GM19397 (cell line): ENCODE results near the gene LAPTM5.
A peak's percentile ranks its signal among the peaks of the same experiment; 100 is the strongest.

Experiments used
- ATAC-seq: cut with Tn5 transposase; IDR thresholded peaks from one replicate; pipeline ENCODE4 v1.9.1; 2021; ENCODE audit warnings: mild to moderate bottlenecking, moderate library complexity; ENCODE audit not compliant: unreplicated experiment

Gene LAPTM5

DNA sequence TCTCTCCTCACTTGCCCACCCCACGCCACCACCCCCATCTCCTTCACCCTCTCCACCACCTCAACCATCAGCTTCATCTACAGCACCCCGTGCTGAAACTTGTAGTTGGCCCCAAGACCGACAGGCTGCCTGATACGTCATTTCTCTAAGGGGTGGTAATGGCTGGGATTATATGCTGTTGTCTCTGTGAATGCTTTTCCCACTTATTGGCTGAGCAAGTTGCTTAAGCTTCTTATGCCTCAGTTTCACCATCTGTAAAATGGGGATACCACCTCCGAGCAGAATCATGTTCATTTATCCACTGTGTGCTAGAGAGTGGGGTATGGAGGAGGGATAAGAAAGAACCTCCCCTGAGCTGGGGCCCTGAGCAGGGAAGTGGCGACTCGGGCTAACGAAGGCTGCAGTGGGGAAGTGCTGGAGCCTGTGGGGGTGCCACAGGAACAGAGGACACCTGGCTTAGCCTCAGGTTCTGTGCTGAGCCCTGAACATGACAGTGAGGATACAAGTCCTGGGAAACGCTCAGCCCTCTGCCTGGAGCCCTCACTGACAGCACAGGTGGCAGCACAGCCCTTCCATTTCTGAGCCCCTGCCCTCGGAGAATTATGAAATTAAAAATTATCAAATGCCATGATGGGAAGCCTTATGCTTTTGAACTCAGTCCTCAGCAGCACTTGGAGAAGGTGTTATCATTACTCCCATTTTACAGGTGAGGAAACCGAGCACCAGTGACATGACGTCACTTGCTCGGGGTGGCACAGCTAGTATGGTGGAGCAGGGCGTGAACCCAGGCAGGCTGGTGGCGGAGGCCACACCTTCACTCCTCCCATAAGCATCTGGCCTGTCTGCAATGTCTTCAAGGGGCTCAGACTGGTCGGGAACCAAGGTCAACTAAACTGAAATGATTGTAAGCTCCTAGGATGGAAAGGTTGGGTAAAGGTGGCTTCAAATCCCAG, 37.0 kb downstream of the LAPTM5 start:
- ATAC-seq = no peak

DNA sequence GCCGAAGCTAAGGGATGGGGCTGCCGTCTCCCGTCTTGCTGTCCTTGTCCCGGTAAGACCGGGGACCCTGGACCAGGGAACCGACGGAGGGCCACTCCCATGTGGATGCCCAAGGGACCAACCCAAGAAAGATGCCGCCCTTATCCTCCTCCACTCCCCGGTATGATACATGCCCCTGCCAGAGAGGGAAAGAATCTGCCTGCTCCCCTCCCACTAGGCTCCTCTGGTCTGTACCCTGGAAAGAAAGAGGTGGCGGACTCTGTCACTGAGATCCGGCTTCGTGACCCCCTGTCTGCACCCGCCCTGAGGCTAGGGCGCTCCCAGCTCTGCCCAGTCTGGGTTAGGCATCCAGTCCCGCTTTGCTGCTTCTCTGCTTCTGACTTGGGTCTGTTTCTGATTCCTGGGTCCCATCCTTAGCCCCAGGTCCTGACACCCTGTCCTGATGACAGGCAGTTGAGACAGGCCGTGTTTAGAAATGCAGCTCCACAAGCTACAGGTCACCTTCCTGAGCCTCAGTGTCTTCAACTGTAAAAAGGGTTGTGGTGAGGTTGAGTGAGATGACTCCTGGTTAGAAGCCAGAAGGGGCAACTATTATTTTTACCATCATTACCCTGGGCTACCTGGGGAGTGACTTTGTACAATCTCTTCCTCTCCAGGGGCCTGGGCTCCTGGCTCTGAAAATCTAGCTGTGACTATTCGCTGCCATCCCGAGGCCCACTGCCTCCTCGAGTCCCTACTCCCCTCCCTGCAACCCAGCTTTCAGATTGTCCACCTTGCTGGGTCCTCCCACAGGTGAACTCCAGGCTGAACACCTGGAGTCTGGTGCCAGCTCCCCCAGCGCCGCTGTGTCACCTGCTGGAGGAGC, 37.9 kb downstream of the LAPTM5 start:
- ATAC-seq = no peak

DNA sequence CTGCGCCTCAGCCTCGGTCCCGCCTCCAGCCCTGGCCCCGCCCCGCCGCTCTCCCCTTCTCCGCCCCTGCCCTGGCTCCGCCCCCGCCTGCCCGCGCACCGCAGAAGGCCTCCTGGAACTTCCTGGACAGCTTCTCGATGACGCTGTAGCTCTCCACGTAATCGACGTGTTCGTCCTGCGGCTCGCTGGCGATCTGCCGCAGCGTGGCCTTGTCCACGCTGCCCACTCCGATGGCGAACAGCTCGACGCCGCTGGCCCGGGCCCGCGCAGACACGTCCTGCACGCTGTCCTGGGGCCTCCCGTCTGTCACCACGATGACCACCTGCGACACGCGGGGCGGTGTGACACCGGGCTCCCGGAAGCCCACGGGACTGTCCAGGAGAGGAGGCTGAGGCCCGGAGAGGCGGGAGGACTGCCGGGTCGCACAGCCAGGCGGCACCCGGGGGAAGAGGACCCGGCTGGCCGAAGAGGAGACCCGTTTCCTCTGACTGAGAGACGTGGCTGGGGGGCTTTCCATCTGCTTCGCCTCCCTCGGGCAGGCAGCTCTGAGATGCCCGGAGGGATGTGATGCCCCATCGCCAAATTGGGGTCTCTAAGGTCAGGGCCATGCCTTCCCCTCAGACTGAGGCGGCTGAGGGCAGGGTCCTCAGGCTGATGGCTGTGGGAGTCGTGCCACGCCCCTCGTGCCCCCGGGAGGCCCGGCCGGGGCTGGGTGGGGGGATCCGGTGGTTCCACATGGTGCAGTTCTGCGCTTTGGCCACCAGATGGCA, 38.8 kb downstream of the LAPTM5 start:
- peak; percentile 50 for ATAC-seq

DNA sequence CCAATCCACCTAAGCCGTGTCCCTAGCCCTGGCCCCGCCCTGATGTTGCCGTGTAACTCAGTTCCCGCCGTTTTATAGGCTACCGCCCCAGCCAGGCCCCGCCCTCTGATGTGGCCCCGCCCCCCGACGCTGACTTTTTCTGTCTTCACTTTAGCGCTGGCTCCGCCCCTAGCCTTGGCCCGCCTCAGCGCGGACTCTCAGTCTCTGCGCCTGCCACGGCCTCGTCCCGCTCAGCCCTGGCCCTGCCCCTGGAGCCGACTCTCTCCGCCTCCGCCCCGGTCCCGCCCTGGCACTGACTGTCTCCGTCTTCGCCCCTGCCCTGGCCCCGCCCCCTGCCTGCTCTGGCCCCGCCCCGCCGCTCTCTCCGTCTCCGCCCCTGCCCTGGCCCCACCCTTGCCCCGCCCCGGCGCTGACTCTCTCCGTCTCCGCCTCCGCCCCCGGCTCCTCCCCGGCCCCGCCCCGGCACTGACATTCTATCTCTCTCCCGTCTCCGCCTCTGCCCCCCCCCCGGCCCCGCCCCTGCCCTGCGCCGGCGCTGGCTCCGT, 39.4 kb downstream of the LAPTM5 start:
- ATAC-seq = peak; percentile 87

DNA sequence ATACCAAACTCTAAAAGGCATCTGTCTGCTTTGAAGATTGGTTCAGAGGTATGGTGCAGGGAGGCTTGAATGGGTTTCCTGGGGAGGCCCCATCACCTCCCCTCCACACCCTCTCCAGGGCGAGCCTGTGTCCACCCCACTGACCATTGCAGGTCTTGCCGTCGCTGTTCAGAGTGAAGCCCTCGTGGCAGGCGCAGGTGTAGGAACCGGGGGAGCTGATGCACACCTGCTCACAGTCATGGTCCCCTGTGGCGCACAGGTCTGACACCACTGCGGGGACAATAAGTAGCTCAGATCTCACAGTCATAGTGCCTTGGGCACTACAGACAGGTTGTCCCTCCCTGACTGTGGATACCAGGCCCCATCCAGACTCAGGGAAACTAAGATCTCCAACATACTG, 40.9 kb downstream of the LAPTM5 start:
- no peak for ATAC-seq

DNA sequence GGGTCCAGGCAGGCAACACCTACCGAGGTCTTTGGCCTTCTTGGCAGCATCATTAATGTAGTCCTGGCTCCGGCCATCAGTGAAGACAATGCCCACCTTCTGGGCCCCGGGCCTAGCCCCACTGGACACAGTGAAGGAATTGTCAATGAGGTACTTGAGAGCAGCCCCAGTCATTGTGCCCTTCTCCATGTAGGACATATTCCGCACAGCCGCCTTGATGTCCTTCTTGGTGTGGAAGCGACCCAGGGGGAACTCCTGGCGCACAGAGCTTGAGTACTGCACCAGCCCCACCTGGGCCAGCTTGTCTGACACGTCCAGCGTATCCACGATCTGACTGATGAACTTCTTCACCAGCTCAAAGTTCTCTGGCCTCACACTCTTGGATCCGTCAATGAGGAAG, 41.7 kb downstream of the LAPTM5 start:
- ATAC-seq = no peak

DNA sequence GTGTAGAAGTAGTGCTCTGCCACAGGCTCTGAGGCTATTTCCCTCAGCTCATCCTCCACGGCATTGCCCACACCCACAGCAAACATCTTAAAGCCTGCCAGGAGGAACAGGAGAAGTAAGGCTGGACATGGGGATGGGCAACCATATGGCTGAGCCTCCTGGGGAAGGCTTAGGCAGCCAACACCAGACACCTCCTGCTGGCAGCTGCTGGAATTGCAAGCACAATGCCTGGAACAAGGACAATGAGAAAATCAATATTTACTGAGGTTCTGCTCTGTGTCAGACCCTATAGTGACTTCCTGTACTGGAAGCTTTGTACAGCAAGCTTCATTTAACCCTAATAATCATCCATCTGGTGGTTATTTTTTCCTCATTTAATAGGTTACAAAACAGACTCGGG, 42.4 kb downstream of the LAPTM5 start:
- no peak for ATAC-seq

DNA sequence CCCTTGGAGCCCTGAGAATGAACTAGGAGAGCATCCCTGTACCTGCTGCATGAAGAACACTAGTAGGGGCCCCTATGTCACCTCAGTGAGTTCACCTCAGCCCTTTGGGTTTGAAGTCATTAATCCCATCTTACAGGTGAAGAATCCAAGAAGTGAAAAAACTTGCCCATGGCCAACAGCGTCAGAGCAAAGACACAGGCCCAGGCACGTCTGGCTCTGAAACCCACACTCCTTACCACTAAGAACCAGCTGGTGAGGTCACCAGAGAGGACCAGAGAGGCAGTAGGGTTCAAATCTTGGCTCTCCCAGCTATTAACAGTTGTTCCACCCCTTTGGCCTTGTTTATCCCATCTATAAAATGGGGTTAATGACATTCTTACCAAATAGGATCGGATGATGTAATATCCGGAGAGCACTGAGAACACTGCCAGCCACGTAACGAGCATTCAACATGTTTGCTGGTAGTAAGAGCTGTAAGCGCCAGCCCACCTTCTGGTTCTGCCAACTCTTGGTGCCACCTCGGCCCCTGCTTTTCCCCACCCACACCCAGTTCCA, 43.0 kb downstream of the LAPTM5 start:
- ATAC-seq = no peak

DNA sequence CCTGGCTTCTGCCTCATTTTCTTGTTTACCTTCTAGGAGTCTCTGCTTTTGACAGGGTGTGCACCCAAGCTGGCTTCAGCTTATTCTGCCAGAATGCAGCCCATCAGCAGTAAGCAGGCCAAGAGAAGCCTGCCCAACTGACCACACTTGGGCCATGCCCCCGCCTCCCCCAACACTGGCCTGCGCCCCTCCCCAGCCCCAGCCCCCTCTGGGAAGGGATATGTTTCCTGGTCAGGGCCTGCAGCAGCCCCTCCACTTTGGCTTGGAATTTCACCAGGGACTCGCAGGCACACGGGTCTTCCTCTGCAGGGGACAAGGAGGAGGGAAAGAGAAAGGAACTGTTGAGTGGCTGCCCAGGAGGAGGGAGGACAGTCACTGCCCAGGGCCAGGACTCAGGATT, 43.5 kb downstream of the LAPTM5 start:
- no peak for ATAC-seq

DNA sequence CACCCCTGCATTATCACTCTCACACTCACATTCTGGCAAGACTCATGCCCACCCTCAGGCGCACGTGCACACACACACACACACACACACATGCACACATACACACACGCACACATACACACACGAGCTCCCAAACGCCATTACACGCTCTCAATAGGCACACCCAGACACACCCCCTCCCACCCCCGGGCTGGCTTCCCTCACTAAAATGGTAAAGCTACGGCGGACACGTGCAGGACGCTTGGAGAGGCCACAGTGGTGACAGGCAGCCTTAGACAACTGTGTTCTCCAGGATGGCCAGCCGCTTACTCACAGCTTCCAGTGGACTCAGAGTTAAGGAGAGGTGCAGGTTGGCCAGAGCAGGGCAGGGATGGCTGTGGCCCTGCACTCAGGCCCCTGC, 44.3 kb downstream of the LAPTM5 start:
- no peak for ATAC-seq

DNA sequence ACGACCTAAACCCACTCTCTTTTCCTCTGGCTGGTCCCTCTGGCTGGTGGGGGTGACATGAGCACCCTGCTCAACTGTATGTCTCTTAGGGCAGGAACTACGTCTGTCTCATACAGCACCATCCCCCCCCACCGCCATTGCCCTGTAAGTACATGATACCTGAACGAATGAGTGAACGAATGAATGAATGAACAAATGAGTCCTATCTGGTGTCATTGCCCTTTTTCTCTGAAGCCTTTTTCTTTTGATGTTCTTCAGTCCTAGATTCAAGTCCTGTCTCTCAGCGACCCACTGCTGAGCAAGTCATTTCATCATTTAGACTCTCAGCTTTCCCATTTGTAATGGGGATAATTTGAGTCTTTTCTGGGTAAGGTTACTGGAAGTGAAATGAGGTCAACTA, 45.0 kb downstream of the LAPTM5 start:
- no peak for ATAC-seq

DNA sequence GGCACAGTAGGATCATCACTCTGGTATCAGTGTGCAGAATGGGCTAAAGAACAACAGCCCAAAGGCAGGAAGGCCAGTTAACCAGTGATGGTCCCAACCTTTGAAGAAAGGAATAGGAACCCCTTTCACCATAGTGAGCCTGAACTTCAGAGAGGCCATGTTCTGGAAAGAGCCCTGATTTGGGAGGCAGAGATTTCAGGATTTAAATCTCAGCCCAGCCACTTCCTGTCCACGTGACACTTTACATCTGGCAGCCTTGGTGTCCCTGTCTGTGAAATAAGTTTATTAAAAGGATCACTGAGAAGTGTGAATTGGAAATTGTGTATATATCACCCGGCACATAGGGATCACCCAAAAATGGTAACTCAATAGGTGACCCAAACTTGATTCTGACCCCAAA, 47.2 kb downstream of the LAPTM5 start:
- ATAC-seq = no peak

DNA sequence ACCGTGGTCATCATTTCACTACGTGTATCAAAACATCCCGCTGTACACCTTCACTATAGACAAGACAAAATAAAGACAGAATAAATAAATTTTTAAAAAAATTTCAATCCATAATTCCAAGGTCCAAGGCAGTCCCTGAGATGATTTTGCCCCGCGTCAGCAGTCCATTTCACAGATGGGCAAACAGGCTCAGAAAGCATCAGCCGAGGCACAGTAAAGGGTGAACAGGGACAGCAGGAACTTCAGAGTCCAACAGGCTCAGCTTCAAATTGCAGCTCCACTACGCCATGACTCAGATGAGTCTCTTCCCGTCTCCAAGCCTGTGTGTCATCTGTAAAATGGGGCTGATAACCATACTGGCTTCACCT, 49.2 kb downstream of the LAPTM5 start:
- ATAC-seq = no peak

DNA sequence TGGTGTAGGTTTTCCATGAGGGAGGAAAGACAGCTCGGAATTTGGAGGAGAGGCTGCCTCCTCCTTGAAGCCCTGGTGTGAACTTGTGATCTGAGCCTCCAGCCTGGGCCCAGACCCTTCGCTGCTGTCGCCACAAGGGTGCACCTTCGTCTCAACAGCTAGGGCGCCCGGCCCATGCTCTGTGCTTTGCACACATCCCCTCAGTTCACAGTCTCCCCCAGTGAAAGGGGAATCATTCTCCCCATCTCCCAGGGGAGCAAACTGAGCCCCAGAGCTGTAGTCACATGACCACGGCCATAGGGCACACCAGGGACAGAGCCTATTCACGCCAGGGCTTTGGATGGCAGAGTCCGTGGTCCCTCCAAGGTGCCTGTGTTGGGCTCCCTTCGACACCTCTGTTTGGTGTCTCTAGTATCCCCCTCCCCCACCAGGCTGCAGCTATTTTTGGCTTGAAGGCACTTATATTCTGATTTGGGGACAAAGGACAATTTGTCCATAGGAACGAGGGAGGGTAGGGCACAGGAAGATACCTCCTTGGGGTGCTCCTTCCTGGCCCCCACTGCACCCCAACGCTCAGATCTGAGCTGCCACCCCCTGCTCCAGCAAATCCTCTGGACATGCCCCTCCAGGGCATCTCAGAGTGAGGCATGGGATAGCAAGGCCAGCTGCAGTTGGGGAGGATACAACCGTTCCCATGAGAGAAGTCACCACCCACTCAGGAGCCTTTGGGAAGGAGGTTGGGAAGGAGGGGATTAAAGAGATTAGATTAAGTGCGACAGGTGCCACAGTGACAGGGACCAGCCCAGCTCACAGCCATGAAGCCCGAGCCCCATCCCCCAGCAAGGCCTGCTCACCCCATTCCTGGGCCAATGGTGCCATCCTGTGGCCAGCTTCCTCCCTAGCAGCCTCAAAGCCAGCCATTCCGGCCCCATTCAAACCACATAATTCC, 49.9 kb downstream of the LAPTM5 start:
- ATAC-seq = no peak

DNA sequence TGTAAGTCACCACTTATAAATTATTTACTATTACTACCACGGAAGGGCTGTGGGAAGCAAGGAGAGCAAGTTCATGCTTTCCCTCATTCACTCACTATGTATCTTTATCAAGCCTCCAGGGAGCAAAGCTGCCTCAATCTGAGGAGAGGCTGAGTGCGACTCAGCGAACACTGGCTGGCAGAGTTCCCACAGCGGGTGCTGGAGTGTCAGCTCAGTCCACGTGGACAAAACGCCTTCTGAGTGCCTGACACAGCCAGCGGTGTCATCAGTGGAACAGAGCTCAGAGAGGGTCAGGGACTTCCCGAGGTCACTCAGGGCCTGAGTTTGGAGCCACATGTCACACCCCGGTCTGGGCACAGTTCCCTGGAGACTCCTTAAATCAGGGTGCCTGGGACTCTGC, 51.0 kb downstream of the LAPTM5 start:
- no peak for ATAC-seq

DNA sequence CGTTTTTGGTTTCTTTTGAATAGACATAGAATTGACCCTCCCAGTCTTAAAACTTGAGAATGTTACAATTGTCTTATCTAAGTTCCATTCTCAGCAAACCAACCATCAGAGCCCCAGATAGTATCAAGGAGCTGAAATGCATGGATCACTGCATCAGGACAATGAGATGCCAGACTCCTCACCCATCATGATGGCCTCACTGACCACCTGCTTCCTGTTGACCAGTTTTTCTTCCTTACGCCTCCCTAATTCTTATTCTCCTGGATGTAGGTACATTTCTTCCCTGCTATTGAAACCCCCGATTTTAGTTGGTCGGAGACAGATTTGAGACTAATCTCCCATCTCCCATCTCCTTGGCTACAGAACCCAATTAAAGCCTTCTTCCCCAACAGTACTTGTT, 51.9 kb downstream of the LAPTM5 start:
- ATAC-seq = no peak

DNA sequence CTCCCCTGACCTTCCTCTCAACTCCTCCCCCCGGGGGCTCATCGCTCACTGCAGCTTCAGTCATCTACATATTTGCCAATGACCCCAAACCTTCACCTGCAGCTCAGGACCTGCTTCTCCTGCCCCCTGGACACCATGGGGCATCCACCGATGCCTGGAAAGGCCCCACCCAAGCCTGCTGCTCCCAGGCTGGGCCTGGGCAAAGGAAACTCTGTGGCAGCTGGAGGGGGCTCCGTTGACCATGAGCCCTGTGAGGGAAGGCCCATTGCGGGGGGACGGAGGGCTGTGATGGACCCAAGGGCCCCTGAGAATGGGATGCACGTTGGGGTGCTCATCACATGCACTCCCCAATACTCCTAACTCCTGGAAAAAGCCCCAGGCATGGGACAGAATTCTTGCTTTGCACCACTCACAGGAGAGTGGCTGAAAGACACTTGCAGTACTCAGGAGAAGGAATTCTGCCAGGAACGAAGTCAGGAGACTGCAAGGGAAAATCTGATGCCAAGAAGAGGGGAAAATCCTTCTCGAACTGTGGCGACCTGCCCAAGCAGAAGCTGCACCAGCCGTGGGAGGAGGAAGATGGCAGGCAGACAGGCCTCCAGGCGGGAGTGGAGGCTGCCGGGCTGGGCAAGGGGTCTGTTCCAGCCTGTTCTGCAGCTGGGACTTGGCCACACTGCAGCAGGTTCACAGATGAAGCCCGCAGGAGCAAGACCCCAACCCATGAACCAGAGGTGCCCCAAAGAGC, 52.6 kb downstream of the LAPTM5 start:
- ATAC-seq = no peak

DNA sequence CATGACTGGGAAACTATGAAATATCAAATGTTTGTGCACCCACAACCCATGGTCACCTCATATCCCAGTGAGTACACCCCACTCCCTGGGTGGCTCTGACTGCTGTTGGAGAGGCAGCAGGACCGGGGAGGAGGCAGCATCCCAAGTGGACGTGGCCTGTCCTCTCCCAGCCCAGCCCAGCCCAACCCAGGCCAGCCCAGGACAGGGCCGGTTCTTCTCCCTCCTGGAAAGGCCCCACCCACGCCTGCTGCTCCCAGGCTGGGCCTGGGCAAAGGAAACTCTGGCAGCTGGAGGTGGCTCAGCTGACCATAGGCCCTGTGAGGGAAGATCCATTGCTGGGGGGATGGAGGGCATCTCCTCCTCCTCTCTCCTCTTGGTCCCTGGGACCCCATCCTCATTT, 53.3 kb downstream of the LAPTM5 start:
- no peak for ATAC-seq

DNA sequence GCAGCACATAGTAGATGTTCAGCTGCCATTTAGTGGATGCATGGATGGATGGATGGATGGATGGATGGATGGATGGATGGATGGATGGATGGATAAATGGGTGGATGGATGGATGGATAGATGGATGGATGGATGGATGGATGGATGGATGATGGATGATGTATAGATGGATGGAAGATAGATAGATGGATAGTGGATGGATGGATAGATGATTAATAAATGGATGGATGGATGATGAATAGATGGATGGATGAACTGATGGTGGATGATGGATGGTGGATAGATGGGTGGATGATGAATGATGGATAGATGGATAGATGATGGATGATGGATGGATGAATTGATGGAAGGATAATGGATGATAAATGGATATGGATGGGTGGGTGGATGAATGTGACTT, 54.8 kb downstream of the LAPTM5 start:
- ATAC-seq = no peak
